HG03571 (cell line): Measurements from ENCODE around the gene SPTBN5.

Experiments
- ATAC-seq: cut with Tn5 transposase; IDR thresholded peaks from one replicate; pipeline ENCODE4 v1.9.1; 2021; ENCODE audit not compliant: unreplicated experiment

SPTBN5 gene

DNA sequence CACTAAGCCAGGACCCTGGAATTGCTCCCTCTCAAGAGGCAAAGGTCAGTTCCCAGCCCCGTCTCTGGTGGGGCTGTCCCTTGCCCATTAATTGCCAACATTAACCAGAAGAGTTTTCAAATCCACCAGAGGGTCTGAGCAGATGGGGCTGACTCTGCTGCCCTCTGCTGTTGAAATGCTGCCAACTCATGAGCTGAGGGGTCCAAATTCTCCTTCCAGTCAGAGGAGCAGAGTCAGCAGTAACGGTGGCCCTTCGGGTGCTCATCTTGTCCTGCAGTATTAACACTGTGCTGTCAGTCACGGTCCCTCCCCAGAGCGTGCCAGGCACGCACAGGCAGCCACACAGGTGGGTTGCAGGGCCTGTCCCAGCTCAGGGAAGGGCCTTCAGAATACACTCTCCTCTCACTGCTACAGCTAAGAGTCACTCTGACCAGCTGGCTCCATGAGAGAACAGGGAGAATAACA is 10.7 kb upstream of the SPTBN5 start:
- ATAC-seq: no peak

- ATAC-seq: no peak
Observed at GRCh38 chr15:41903782-41904181, 9.9 kb upstream of the SPTBN5 start.

- no peak for ATAC-seq
Observed at GRCh38 chr15:41901431-41901830, 7.6 kb upstream of the SPTBN5 start.

- ATAC-seq: no peak
Observed at GRCh38 chr15:41900526-41901380, 6.9 kb upstream of the SPTBN5 start.

DNA sequence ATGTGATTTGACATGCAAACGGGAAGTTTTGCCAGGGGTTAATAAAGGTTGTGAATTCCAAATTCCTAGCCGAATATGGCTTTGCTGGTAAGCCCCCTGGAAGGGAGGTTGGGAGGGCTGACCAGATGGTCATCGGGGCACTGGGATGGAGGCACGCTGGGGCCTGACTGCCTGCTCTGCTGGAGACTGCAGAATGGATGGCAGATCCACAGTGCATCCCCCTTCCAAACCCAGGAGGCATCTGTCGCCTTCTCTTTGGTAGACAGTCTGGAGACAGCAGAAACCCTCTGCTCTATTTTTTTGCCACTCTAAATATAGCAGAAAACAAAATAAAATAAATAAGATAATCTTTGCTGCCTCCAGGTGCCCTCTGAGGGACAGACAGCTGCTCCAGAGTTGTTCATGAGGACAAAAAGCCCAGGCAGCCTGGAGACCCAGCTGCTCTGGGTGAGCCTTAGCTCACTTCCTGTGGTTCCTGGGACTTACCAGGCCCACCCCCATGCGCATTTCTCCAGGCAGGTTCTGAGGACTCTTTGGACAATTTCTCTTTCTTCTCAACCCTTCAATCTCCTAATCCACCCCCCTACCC is 6.1 kb upstream of the SPTBN5 start:
- ATAC-seq: no peak

GRCh38 chr15:41897363-41897799 is 3.5 kb upstream of the SPTBN5 start:
- no peak for ATAC-seq

- no peak for ATAC-seq
Observed at GRCh38 chr15:41896566-41896965, 2.7 kb upstream of the SPTBN5 start.

DNA sequence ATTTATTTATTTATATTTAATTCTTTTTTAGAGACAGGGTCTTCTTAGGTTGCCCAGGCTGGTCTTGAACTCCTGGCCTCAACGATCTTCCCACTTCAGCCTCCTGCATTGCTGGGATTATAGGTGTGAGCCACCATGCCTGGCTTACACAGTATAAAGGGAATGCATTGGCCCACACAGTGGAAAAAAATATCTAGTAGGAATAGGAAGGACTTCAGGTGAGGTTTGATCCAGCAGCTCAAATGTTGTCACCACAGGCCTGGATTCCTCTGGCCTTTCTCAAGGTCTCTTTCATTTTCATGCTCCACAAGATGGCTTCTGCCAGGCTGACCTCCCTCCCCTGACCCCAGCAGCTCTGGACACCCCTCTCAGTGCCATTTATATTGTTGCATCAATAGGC is 2.1 kb upstream of the SPTBN5 start:
- no peak for ATAC-seq

DNA sequence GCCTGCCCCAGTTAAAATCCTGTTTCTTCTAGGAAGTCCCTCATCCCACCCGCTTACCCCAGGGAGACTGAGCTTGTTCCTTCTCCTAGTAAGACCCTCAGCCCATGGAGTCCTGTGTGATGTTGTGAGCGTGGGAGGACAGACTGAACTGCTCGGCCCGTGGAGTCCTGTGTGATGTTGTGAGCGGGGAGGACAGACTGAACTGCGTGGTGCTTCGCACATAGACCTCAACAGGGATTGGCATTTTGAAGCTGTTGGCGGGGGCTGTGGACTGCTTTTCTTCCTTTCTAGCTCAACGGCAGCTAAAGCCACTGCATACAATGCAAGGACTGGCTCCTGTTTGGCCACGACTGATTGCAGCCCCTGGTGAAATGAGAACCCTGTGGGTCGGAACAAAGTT is 1.6 kb upstream of the SPTBN5 start:
- no peak for ATAC-seq

DNA sequence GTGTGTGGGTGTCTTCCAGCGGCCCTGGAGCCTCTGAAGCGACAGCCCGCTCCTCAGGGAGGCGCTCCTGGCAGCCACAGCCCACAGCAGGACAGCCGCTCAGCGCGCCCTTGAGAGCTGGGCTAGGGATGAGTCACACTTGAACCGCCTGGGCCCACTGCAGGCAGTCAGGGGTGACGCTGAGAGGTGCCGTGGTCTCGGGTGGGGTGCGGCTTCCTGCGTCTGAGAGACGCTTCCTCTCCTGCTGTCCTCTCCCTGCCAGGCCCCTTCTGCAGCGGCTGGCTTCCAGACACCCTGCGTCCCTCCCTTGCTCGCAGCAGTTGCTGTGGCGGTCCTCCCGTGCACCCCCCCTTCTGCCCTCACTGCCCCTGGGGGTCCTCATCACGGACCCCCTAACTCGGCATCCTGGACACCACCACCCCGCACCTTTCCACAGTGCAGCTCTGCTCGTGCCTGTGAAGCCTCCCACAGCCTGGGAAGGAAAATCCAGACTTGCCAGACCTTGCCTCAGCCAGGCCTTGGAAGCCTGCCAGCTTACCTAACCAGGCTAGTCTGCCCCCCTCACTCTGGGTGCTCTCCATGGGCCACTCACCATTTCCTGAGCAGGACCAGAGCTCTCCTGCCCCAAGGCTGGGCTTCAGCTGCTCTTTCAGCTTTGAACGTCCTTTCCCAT is 1.1 kb upstream of the SPTBN5 start:
- peak; percentile 89 for ATAC-seq

- ATAC-seq: no peak
Observed at GRCh38 chr15:41894251-41894790, 468 bp upstream of the SPTBN5 start.

DNA sequence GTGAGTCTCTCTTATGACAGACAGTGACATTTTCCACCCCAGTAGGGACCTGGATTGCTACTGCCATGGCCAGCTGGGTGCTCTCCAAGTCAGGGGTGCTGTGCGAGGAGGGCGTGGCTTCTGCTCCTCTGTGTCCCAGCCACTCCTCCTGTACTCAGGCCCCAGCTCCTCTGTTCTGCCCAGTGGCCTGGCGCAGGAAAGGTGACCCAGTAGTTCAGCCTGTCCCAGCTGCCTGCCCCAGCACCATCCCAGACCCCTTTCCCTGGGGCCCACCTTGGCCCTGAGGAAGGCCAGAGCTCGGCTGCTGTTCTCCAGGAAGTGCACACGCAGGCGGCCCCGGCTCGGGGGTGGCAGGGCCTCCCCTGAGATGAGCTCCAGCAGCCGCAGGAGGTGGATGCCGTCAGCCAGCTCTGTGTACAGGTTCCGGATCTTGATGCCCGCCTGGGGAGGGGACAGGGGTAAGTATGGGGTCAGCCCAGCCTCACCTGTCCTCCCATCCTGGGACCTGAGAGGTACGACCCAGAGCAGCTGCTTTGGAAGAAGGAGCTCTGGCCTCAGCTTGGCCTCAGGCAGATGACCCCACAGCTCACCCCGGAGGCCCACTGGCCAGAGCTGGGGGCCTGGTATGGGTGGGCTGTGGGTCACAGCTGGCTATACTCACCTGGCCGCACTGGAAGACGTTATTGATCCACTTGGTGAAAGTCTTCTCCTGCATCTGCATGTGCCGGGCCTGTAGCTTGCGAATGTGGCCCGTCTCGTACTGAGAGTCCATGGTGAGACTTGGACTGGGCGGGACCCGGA is 1.0 kb downstream of the SPTBN5 start:
- no peak for ATAC-seq

DNA sequence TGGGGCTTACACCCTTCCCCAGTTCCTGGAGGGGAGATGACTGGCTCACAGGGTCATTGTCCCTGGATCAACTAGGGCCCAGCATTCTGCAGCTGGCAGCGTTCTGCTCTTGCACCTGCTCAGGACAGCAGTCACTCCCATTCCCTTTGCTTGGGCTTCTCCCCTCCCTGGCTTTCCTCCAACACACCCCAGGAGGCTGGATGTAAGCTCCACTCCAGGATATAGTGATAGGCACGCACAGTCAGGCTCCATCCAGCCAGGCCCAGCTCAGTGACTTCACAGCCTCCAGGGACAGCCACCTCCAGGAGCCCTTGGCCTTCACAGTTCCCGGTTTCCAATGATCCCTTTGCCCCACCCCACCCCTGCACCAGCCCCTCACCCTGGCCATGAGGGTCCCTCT is 1.9 kb downstream of the SPTBN5 start:
- no peak for ATAC-seq

DNA sequence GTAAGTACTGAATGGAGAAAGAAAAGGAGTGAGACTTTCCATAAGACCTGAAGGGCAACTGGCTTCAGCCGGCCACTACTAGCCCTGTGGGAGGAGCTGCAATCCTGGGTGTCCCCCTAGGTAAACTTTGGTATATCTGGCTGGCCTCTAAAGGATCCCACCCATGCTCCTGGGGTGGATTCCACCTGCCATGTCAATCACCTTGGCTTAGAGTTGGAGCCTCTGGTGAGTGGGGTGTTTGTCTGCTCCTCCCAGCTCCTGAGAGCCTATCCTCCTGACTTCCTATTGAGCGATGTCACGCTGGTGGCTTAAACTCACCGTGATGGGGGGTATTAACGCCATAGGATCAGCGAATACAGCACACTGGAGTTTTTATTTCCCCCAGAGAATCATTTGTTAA is 2.6 kb downstream of the SPTBN5 start:
- no peak for ATAC-seq

DNA sequence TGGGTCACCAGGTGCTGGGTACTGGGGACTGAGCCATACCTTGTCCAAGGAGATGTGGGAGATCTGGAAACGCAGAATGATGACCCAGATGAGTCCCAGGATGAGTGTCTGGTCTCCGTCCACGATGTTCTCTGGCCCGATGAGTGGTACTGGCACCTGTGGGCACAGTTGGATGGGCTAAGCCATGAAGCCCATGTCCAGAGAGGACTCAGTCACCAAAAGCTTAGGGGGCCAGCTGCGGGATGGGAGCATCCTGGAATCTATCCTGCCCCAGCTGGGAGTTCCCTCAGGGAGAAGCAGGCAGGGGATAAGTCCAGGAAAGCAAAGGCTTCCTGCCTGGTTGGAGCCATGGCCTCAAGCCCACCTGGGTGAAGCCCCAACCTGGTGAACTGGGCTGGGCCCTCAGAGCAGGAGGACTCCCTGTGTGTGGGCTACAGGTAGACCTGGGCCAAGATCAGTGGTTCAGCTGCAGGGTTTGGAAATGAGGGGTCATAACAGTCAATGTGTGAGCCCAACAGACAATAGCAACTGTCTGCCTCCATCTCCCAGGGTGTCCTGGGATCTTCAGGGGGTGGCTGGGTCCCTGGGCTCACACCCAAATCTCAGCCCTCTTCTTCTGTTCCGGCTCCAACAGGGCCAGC is 3.7 kb downstream of the SPTBN5 start:
- no peak for ATAC-seq

DNA sequence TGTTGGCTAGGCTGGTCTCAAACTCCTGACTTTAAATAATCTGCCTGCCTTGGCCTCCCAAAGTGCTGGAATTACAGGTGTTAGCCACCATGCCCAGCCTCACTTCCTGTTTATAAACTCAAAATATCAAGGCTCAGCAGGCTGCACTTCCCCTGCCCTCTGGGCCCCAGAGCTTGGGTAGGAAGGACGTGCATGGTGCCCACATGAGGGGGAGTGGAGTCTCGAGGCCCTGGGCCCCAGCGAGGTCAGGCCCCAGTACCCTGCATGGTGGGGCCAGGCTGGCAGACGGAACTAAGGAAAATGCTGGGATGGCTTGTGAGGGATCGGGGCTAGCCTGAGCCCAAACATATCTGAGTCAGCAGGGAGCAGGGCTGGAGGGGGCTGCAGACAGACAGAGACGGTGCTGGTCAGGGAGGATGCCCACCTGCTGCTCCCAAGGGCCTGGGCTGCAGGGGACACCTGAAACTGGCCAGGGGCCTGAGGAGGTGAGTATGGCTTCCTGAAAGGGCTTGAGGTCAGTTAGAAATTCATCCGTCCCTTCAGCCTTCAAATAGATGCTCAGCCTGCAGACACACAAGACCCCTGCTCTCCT is 5.1 kb downstream of the SPTBN5 start:
- no peak for ATAC-seq

DNA sequence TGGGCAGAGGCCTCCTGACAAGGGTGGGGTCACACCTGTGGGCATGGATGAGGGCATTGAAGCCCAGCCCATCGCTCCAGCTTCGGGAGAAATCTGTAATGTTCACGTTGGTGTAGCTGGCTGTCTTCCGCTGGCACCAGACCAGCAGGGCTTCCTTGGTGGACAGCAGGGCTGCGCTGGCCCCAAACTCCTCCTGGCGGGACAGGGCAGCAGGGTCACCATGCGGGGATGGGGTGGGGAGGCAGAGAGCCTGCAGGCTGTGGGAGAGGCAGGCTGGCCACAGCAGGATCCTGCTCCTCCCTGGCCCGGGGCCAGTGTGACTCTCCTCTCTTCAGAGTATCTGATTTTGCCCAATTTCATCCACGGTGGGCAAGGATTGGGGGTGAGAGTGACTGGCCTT is 6.0 kb downstream of the SPTBN5 start:
- no peak for ATAC-seq

GRCh38 chr15:41887161-41887560 is 6.7 kb downstream of the SPTBN5 start:
- ATAC-seq: no peak

DNA sequence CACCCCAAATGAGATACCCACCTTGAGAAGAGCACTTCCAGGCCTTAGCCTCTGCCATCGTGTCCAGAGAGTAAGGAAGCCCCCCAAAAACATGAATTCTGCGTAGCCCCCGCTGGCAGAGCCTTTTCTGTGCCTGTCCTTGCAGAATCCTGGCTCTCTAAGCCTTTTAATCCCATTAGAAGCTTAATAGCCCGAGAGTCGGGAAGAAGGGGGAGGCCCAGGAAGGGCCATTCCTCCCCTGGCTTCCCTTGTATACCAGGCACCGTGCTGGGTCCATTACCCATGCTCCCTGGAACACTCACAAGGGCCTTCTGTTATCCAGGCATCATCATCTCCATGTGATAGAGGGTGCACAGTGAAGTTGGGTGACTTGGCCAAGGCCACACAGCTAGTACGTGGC is 7.1 kb downstream of the SPTBN5 start:
- no peak for ATAC-seq

DNA sequence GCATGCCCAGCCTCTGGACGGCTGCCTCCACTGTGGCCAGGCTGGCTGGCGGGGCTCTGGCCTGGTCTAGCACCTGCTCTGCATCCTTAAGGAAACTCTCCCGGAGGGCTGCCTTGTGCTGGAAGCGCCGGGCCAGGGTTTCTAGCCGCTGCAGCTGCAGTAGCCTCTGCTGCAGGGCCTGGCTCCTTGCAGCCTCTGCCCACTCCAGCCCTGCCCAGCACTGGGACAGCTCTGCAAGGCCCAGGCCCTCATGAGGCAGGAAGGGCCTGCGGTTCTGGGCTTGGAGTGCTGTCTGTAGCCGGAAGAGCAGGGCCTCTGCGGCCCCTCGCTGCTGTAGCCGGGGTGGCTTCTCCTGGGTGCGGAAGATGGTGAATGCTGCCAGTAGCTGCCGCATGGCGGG is 8.0 kb downstream of the SPTBN5 start:
- ATAC-seq: no peak
